HG02763 (cell line): ENCODE results near the gene GPSM3.
"Not testable (repeated sequence)": the region's sequence is repeated elsewhere in the genome, so short reads cannot be mapped to it uniquely, and the experiment has no call there.

Source experiments
- ATAC-seq: cut with Tn5 transposase; IDR thresholded peaks from one replicate; pipeline ENCODE4 v1.9.1; 2021; ENCODE audit warnings: mild to moderate bottlenecking, moderate library complexity; ENCODE audit not compliant: unreplicated experiment

Gene GPSM3

GRCh38 chr6:32192608-32193039 is at the start of gene GPSM3:
Gene GPSM3 (minus strand): TSS chr6:32192643. CDS start chr6:32192513, 130 bp downstream.
- ATAC-seq = no peak

GRCh38 chr6:32240686-32241085 is 48.2 kb upstream of the GPSM3 start:
- no peak for ATAC-seq

GRCh38 chr6:32239462-32239861 is 47.0 kb upstream of the GPSM3 start:
- no peak for ATAC-seq

- no peak for ATAC-seq
These were observed 42.5 kb upstream of the GPSM3 start for GRCh38 chr6:32234934-32235333.

- ATAC-seq = no peak
These were observed 34.0 kb upstream of the GPSM3 start for GRCh38 chr6:32226434-32226833.

GRCh38 chr6:32224696-32225095 is 32.3 kb upstream of the GPSM3 start:
- ATAC-seq = no peak

- ATAC-seq = no peak
These were observed 31.1 kb upstream of the GPSM3 start, which contains the start of gene NOTCH4 for GRCh38 chr6:32223258-32224235. Gene NOTCH4 (minus strand): TSS chr6:32224067. CDS start chr6:32223928, 139 bp downstream.

- ATAC-seq = no peak
These were observed 30.1 kb upstream of the GPSM3 start for GRCh38 chr6:32222333-32223230.

GRCh38 chr6:32220021-32220420 is 27.6 kb upstream of the GPSM3 start:
- no peak for ATAC-seq

- ATAC-seq = no peak
These were observed 25.7 kb upstream of the GPSM3 start for GRCh38 chr6:32218167-32218566.

- no peak for ATAC-seq
These were observed 24.6 kb upstream of the GPSM3 start for GRCh38 chr6:32216998-32217397.

- ATAC-seq = no peak
These were observed 23.8 kb upstream of the GPSM3 start for GRCh38 chr6:32216285-32216684.

- no peak for ATAC-seq
These were observed 23.2 kb upstream of the GPSM3 start for GRCh38 chr6:32215617-32216016.

GRCh38 chr6:32214126-32214525 is 21.7 kb upstream of the GPSM3 start:
- ATAC-seq = no peak

GRCh38 chr6:32213649-32214048 is 21.2 kb upstream of the GPSM3 start:
- no peak for ATAC-seq

GRCh38 chr6:32212076-32212760 is 19.8 kb upstream of the GPSM3 start:
- ATAC-seq = no peak

- ATAC-seq = not testable (repeated sequence)
These were observed 19.0 kb upstream of the GPSM3 start for GRCh38 chr6:32211432-32211831.

- ATAC-seq = no peak
These were observed 17.8 kb upstream of the GPSM3 start for GRCh38 chr6:32210191-32210601.

GRCh38 chr6:32208996-32209395 is 16.6 kb upstream of the GPSM3 start:
- ATAC-seq = no peak

GRCh38 chr6:32204268-32204715 is 11.8 kb upstream of the GPSM3 start:
- ATAC-seq = no peak
